Measurements from ENCODE around the gene ID3. TPM values are rescaled to one million over a fixed set of nuclear protein-coding genes. Genes with fewer than 3 reads are reported as not detected.

The ID3 gene
- total RNA-seq, 1 experiment from 2014 or later: 119 TPM

DNA sequence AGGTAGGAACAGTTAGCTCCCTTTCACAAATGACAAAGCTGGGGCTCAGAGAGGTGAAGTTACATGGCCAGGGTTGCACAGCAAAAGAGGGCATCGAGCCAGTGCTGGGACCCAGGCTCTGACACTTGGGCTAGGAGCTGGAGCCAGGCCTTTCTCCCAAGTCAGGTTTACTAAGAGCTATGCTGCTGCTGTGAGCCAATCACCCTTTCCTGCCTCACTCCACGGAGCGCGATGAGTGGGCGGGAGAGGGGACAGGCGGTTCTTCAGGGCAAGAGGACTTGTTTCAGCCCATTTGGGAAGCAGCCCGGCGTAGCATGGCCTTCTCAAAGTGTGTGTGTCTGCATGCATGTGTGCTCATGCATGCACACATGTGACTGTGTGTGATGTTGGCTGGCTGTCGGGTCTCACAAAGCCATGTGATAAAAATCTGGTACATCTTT, 10.6 kb downstream of the ID3 start:
- H3K79me1 ChIP-seq (ENCODE audit: insufficient read depth, low read depth, low read length, poor library complexity, severe bottlenecking): no peaks in the 10 kb centered on the region
- no peak overlapping the region; the same call in 1 of the 2 replicates for H3K14ac ChIP-seq (ENCODE audit: insufficient read depth, low read length)
- Mint-ChIP-seq H3K4me1 (peaks cover 33 to 35% of the 10 kb centered on the region in 2 experiments), H3K9me3 (no peaks in the 10 kb centered on the region), H3K27ac (no peak overlapping the region), H3K36me3 (ENCODE audit: insufficient read depth in 1 of 3, low read depth in 3 of 3) (no peaks in the 10 kb centered on the region), H3K27me3 (ENCODE audit: low read depth) (peaks cover 27% of the 10 kb centered on the region), H3K4me3 (no peak overlapping the region)
- no peaks in the 10 kb centered on the region for H4K20me1 ChIP-seq (ENCODE audit: control insufficient read depth, insufficient read depth, insufficient read length)
- H3T11ph ChIP-seq (ENCODE audit: low read length): no peak overlapping the region
- H2BK5ac ChIP-seq (ENCODE audit: insufficient read length, low read length): no peak overlapping the region
- H3K4me2 ChIP-seq (ENCODE audit: insufficient read depth, insufficient read length, low read length): no peak overlapping the region
- peak; percentile 63 for DNase-seq
- H2BK20ac ChIP-seq (ENCODE audit: low read depth, low read length, poor library complexity, severe bottlenecking): no peak overlapping the region
- no peak overlapping the region for H3K9ac ChIP-seq (ENCODE audit: extremely low read depth, insufficient read length, low read length)
- H3K23ac ChIP-seq (ENCODE audit: insufficient read length, low read depth, low read length): no peak overlapping the region
- H3K56ac ChIP-seq (ENCODE audit: insufficient read length, low read depth, low read length): no peak overlapping the region
- TF ChIP-seq, protein P1, sequence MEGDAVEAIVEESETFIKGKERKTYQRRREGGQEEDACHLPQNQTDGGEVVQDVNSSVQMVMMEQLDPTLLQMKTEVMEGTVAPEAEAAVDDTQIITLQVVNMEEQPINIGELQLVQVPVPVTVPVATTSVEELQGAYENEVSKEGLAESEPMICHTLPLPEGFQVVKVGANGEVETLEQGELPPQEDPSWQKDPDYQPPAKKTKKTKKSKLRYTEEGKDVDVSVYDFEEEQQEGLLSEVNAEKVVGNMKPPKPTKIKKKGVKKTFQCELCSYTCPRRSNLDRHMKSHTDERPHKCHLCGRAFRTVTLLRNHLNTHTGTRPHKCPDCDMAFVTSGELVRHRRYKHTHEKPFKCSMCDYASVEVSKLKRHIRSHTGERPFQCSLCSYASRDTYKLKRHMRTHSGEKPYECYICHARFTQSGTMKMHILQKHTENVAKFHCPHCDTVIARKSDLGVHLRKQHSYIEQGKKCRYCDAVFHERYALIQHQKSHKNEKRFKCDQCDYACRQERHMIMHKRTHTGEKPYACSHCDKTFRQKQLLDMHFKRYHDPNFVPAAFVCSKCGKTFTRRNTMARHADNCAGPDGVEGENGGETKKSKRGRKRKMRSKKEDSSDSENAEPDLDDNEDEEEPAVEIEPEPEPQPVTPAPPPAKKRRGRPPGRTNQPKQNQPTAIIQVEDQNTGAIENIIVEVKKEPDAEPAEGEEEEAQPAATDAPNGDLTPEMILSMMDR (conservative IDR thresholded peaks at IDR 0.05): no peak
- no peaks in the 10 kb centered on the region; the same call in 1 of the 2 replicates for H3K4me1 ChIP-seq (ENCODE audit: insufficient read depth, low read length)
- H2BK12ac ChIP-seq (ENCODE audit: insufficient read length, low read depth, low read length): no peak overlapping the region
- H2AK5ac ChIP-seq (ENCODE audit: insufficient read length, low read length): no peak overlapping the region
- no peak overlapping the region for H3K27ac ChIP-seq (ENCODE audit: insufficient read length, low read depth, low read length)
- no peaks in the 10 kb centered on the region for H3K23me2 ChIP-seq (ENCODE audit: insufficient read length, low read depth, low read length, poor library complexity, severe bottlenecking)
- H2BK120ac ChIP-seq (ENCODE audit: low read depth, low read length, poor library complexity, severe bottlenecking): no peak overlapping the region
- H4K91ac ChIP-seq (ENCODE audit: insufficient read length, low read depth, low read length): no peak overlapping the region
- no peak overlapping the region for H4K5ac ChIP-seq (ENCODE audit: insufficient read length, low read depth, low read length)
- H2AFZ ChIP-seq (ENCODE audit: low read length): no peak overlapping the region
- H3K18ac ChIP-seq (ENCODE audit: insufficient read length, low read depth, low read length): no peak overlapping the region
- WGBS (ENCODE audit: extremely low coverage, insufficient read length, low lambda C conversion rate): no CpG with 5 or more reads among the region's 9 CpGs
- H3K4ac ChIP-seq (ENCODE audit: low read depth, low read length): no peak overlapping the region
- no peak overlapping the region for H2BK15ac ChIP-seq (ENCODE audit: low read depth, low read length)
- H3K9me3 ChIP-seq (ENCODE audit: control insufficient read depth, low read depth, low read length): no peaks in the 10 kb centered on the region
- H4K8ac ChIP-seq (replicated peaks; ENCODE audit: insufficient read length, low read depth, low read length): no peak overlapping the region
- no peaks in the 10 kb centered on the region for H3K27me3 ChIP-seq (ENCODE audit: insufficient read depth, low read length)
- no peaks in the 10 kb centered on the region for H3K79me2 ChIP-seq (ENCODE audit: insufficient read depth, low read length)
